Epithelial cell of esophagus (primary cell): Measurements from ENCODE around the gene HTR6.

ENCODE experiments used
- DNase-seq: peaks from one replicate; pipeline ENCODE4 v3.0.0; 2010; ENCODE audit warnings: low read depth
- H3K4me3 ChIP-seq: 2 replicates; pipeline ENCODE4 v1.5.1; 2011; ENCODE audit warnings: mild to moderate bottlenecking, low read length, control low read depth
- CTCF ChIP-seq: IDR thresholded peaks from 2 replicates; pipeline ENCODE4 v1.5.1; 2011; ENCODE audit warnings: low read depth, mild to moderate bottlenecking, low read length, control low read depth, inconsistent platforms; ENCODE audit not compliant: insufficient read depth; ENCODE audit errors: missing control alignments

Gene HTR6

GRCh38 chr1:19651141-19651737, 13.4 kb upstream of the HTR6 start:
- peak; percentile 43 for DNase-seq
- no peak overlapping the region for H3K4me3 ChIP-seq
- TF ChIP-seq CTCF, result peak; percentile 56

- peak; percentile 48 for DNase-seq
- H3K4me3 ChIP-seq, result no peak overlapping the region
- TF ChIP-seq CTCF, result no peak
Observed at GRCh38 chr1:19654386-19654785, 10.3 kb upstream of the HTR6 start.

GRCh38 chr1:19654886-19655717, 9.6 kb upstream of the HTR6 start:
- no peak for TF ChIP-seq CTCF
- H3K4me3 ChIP-seq, result no peak overlapping the region
- no peak for DNase-seq

GRCh38 chr1:19655718-19656080, 9.0 kb upstream of the HTR6 start:
- TF ChIP-seq CTCF, result no peak
- H3K4me3 ChIP-seq, result no peak overlapping the region
- no peak for DNase-seq

GRCh38 chr1:19656134-19656779, 8.4 kb upstream of the HTR6 start:
- TF ChIP-seq CTCF, result no peak
- DNase-seq, result no peak
- no peak overlapping the region for H3K4me3 ChIP-seq

GRCh38 chr1:19656780-19657466, 7.8 kb upstream of the HTR6 start:
- TF ChIP-seq CTCF, result no peak
- no peak overlapping the region for H3K4me3 ChIP-seq
- DNase-seq, result no peak
